GM23248 (cell line): ENCODE measurements around the gene NACA2. TPM values are rescaled to one million over a fixed set of nuclear protein-coding genes. Genes with fewer than 3 reads are reported as not detected.

Experiments
- DNase-seq: peaks from one replicate; pipeline ENCODE4 v3.0.0-alpha.2; 2015
- H2AFZ ChIP-seq: fragments of 200-600 bp; sonication (generic); 2 replicates; pipeline ENCODE4 v1.6.1; 2016; ENCODE audit warnings: antibody characterized with exemption
- H3F3A ChIP-seq: fragments of 200-600 bp; sonication (generic); 2 replicates; pipeline ENCODE4 v1.6.1; 2016; ENCODE audit warnings: mild to moderate bottlenecking, antibody characterized with exemption, mixed run types; ENCODE audit not compliant: insufficient read depth
- H3K27ac ChIP-seq: fragments of 200-600 bp; sonication (generic); 2 replicates; pipeline ENCODE4 v1.5.1; 2016; ENCODE audit warnings: mild to moderate bottlenecking
- H3K27me3 ChIP-seq: fragments of 200-600 bp; sonication (generic); replicated peaks from 2 replicates; pipeline ENCODE4 v1.6.1; 2016; ENCODE audit warnings: mild to moderate bottlenecking; ENCODE audit not compliant: insufficient read depth
- H3K36me3 ChIP-seq: fragments of 200-600 bp; sonication (generic); 2 replicates; pipeline ENCODE4 v1.6.1; 2016; ENCODE audit warnings: low read depth, mild to moderate bottlenecking
- H3K4me1 ChIP-seq: fragments of 200-600 bp; sonication (generic); 2 replicates; pipeline ENCODE4 v1.6.1; 2016; ENCODE audit warnings: mild to moderate bottlenecking; ENCODE audit not compliant: insufficient read depth
- H3K4me2 ChIP-seq: fragments of 200-600 bp; sonication (generic); one replicate; pipeline ENCODE4 v1.6.1; 2016; ENCODE audit warnings: mild to moderate bottlenecking; ENCODE audit not compliant: unreplicated experiment
- H3K4me3 ChIP-seq: fragments of 200-600 bp; sonication (generic); 2 replicates; pipeline ENCODE4 v1.5.1; 2016; ENCODE audit warnings: mild to moderate bottlenecking
- H3K79me2 ChIP-seq: fragments of 200-600 bp; sonication (generic); 2 replicates; pipeline ENCODE4 v1.6.1; 2016; ENCODE audit warnings: mild to moderate bottlenecking; ENCODE audit not compliant: insufficient read depth
- H3K9ac ChIP-seq: fragments of 200-600 bp; sonication (generic); 2 replicates; pipeline ENCODE4 v1.6.1; 2016; ENCODE audit warnings: mild to moderate bottlenecking
- H3K9me2 ChIP-seq: fragments of 200-600 bp; sonication (generic); 2 replicates; pipeline ENCODE4 v1.6.1; 2016; ENCODE audit warnings: mixed run types, mild to moderate bottlenecking, moderate library complexity; ENCODE audit not compliant: insufficient read depth
- H3K9me3 ChIP-seq: fragments of 200-600 bp; sonication (generic); one replicate; pipeline ENCODE4 v1.6.1; 2017; ENCODE audit warnings: low read depth
- H4K20me1 ChIP-seq: fragments of 200-600 bp; sonication (generic); 2 replicates; pipeline ENCODE4 v1.6.0; 2016; ENCODE audit not compliant: insufficient read depth
- EZH2 ChIP-seq: fragments of 200-600 bp; sonication (generic); IDR thresholded peaks from 2 replicates; pipeline ENCODE4 v1.6.1; 2018; ENCODE audit warnings: antibody characterized with exemption, mild to moderate bottlenecking; ENCODE audit not compliant: insufficient read depth, poor library complexity, severe bottlenecking
- EZH2phosphoT487 ChIP-seq: fragments of 200-600 bp; sonication (generic); IDR thresholded peaks from 2 replicates; pipeline ENCODE4 v1.6.1; 2018; ENCODE audit warnings: antibody characterized with exemption, moderate library complexity, mild to moderate bottlenecking, low read depth; ENCODE audit not compliant: insufficient read depth
- WGBS, 2 experiments: methylation state at CpG; one replicate each; pipeline ENCODE4 v1.1.6; 2015 to 2017; ENCODE audit warnings: low lambda C conversion rate in 2 of 2, low coverage in 1 of 2; ENCODE audit errors: missing lambda C conversion rate in 2 of 2; 5-methylcytosine and 5-hydroxymethylcytosine counted together
- in situ Hi-C: fragments of 300-500 bp; cut with MboI; formaldehyde crosslinking; loops from 2 replicates; pipeline ENCODE4 v1.15.0; 2020
- polyA plus RNA-seq: library from polyadenylated mRNA; unstranded; fragments of >200 nt; fragmentation: Nextera tagmentation; extraction: Ambion mirVana; gene quantifications from 2 replicates; pipeline ENCODE4 v1.2.1, GENCODE V29; 2016
- total RNA-seq: library from RNA; depleted of rRNA; stranded (reverse); fragments of >200 nt; shearing (Covaris generic); gene quantifications from 2 replicates; pipeline ENCODE4 v1.2.3, GENCODE V29; 2014

The NACA2 gene
- total and polyA plus RNA-seq, 2 experiments from 2014 or later, result not detected

DNA sequence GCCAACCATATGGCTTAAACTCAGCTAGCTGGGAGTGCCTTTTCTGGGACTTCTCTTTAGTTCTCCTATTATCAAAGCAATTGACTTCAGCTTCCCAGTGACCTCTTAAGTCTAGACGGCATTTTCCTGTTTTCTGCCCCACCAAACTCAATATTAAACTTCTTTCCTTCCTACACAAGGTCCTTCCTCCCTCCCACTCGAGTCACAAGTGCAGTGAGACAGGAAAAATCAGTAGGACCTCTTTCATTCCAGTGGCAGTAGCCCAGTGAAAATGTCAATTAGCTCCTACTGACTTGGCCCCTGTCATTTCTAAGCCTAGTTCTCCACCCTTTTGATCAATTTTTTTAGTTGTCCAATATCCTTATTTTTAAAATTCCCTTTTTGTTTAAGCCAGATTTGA, 9.6 kb upstream of the NACA2 start:
- WGBS, 2 experiments, result 9 to 16% methylated on average over 2 of the region's 2 CpGs
- Histone ChIP-seq H3K9ac (no peak overlapping the region), H3K4me1 (no peaks in the 10 kb centered on the region), H2AFZ (no peak overlapping the region), H3K79me2 (no peaks in the 10 kb centered on the region), H4K20me1 (no peaks in the 10 kb centered on the region), H3K4me3 (no peak overlapping the region), H3K9me3 (no peaks in the 10 kb centered on the region), H3K27me3 (peaks cover 62% of the 10 kb centered on the region), H3K9me2 (no peaks in the 10 kb centered on the region), H3K27ac (no peak overlapping the region), H3F3A (no peaks in the 10 kb centered on the region), H3K36me3 (no peaks in the 10 kb centered on the region), H3K4me2 (no peak overlapping the region)
- in situ Hi-C loops, result no loop called here
- DNase-seq, result no peak
- TF ChIP-seq EZH2 (no peak), EZH2phosphoT487 (no peak)

DNA sequence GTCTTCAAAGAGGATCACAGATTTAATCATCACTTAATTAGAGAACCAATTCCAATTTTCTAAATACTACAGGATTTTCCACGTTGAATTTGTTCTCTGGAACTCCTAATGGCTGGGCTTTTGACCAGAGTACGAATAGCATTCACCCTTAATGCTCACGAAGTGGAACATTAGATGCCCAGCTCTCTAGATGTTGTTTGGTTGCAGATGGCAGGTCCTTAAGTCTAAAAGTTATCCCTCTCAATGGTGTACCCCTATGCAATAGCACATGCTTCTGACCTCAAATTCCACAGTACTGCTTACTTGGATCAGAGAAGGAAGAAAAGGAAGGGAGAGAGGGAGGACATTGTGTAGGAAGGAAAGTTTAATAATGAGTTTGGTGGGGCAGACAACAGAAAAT, 8.6 kb upstream of the NACA2 start:
- H3K9me3 ChIP-seq, result no peaks in the 10 kb centered on the region
- H3K36me3 ChIP-seq, result no peaks in the 10 kb centered on the region
- H3K4me3 ChIP-seq, result no peak overlapping the region
- no peaks in the 10 kb centered on the region for H3K9me2 ChIP-seq
- H3F3A ChIP-seq, result no peaks in the 10 kb centered on the region
- no peak overlapping the region for H3K4me2 ChIP-seq
- DNase-seq, result no peak
- WGBS, 2 experiments, result 18 to 26% methylated on average over 3 of the region's 3 CpGs
- H3K79me2 ChIP-seq, result no peaks in the 10 kb centered on the region
- peaks cover 70% of the 10 kb centered on the region for H3K27me3 ChIP-seq
- H2AFZ ChIP-seq, result no peak overlapping the region
- in situ Hi-C loops, result no loop called here
- H4K20me1 ChIP-seq, result no peaks in the 10 kb centered on the region
- no peak overlapping the region for H3K9ac ChIP-seq
- no peaks in the 10 kb centered on the region for H3K4me1 ChIP-seq
- no peak overlapping the region for H3K27ac ChIP-seq
- TF ChIP-seq EZH2phosphoT487, result no peak
- no peak for TF ChIP-seq EZH2

DNA sequence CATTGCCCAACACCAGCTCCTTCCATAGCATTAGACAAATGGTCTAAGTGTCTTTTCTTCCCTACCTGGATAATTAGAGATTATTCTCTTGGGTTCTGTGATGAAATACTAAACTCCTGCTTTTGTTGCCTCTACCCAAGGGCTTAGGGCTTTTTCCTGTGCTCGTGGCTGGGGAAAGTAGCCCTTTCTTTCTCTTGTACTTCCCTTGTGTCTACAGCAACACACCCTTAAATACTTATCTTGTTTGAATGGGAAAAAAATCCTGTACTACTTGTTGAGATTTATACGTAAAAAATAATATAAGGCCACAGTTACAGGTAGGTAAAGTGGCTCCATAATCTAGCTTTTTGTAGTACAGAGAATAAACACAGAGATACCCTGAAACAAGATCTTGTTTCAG, 7.0 kb upstream of the NACA2 start:
- no peak overlapping the region for H3K4me2 ChIP-seq
- H3K27ac ChIP-seq, result no peak overlapping the region
- no peak overlapping the region for H3K4me3 ChIP-seq
- H3K27me3 ChIP-seq, result peaks cover 75% of the 10 kb centered on the region
- H3K9me3 ChIP-seq, result no peaks in the 10 kb centered on the region
- H3K9me2 ChIP-seq, result no peaks in the 10 kb centered on the region
- no peaks in the 10 kb centered on the region for H3K79me2 ChIP-seq
- no peak for DNase-seq
- H2AFZ ChIP-seq, result no peak overlapping the region
- TF ChIP-seq EZH2 (no peak), EZH2phosphoT487 (no peak)
- WGBS, 2 experiments, result 22 to 35% methylated on average over 2 of the region's 2 CpGs
- no peaks in the 10 kb centered on the region for H3K36me3 ChIP-seq
- no peak overlapping the region for H3K9ac ChIP-seq
- no peaks in the 10 kb centered on the region for H3F3A ChIP-seq
- H4K20me1 ChIP-seq, result no peaks in the 10 kb centered on the region
- in situ Hi-C loops, result no loop called here
- H3K4me1 ChIP-seq, result no peaks in the 10 kb centered on the region

DNA sequence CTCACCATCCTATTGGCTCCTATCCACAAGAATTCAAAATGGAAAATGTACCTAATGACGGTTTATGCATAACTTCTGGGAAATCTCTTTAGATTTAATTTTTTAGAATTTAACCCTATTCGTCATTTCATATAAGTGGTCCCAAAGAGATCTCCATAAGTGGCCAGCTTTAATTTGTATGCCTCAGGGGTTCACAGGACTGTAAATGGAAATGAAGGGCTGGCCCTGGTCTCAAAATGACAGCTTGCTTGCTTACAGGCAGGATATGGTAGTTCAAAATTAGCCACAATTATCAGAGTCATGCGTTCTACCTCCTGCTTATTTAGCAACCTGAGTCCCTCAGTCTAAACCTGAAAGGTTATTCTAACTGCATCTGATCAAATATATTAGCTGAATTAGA, 6.6 kb upstream of the NACA2 start:
- no peaks in the 10 kb centered on the region for H3K9me2 ChIP-seq
- no peak for DNase-seq
- H3F3A ChIP-seq, result no peaks in the 10 kb centered on the region
- no peak overlapping the region for H3K9ac ChIP-seq
- 61 to 64% methylated on average over 3 of the region's 3 CpGs for WGBS, 2 experiments
- H3K9me3 ChIP-seq, result no peaks in the 10 kb centered on the region
- H3K4me1 ChIP-seq, result no peaks in the 10 kb centered on the region
- H3K79me2 ChIP-seq, result no peaks in the 10 kb centered on the region
- no peak overlapping the region for H3K4me2 ChIP-seq
- TF ChIP-seq EZH2phosphoT487 (no peak), EZH2 (no peak)
- no peak overlapping the region for H2AFZ ChIP-seq
- no peaks in the 10 kb centered on the region for H4K20me1 ChIP-seq
- no peak overlapping the region for H3K27ac ChIP-seq
- H3K4me3 ChIP-seq, result no peak overlapping the region
- H3K27me3 ChIP-seq, result peaks cover 79% of the 10 kb centered on the region
- in situ Hi-C loops, result no loop called here
- no peaks in the 10 kb centered on the region for H3K36me3 ChIP-seq
